Skeletal muscle cell (primary cell): Measurements from ENCODE around the gene NETO2.
"Not testable (repeated sequence)": the region's sequence is repeated elsewhere in the genome, so short reads cannot be mapped to it uniquely, and the experiment has no call there.

Experiments used
- DNase-seq: peaks from one replicate; pipeline ENCODE4 v3.0.0-alpha.2; 2010; ENCODE audit warnings: low read depth
- H3K4me3 ChIP-seq: 2 replicates; pipeline ENCODE4 v1.5.1; 2011; ENCODE audit warnings: low read depth, mild to moderate bottlenecking, control low read depth, low read length, moderate library complexity

The NETO2 gene

GRCh38 chr16:47143677-47144558 lies at the start of gene NETO2:
NETO2 (minus strand) TSS chr16:47143945; CDS start chr16:47143612, 333 bp downstream.
- peak within 1 kb of the TSS; percentile 88 for H3K4me3 ChIP-seq
- DNase-seq = no peak

GRCh38 chr16:47182318-47182717 lies 38.6 kb upstream of the NETO2 start:
- H3K4me3 ChIP-seq = no peak overlapping the region
- no peak for DNase-seq

GRCh38 chr16:47181066-47181465 lies 37.3 kb upstream of the NETO2 start:
- not testable (repeated sequence) for H3K4me3 ChIP-seq, DNase-seq

GRCh38 chr16:47180073-47180472 lies 36.3 kb upstream of the NETO2 start:
- no peak overlapping the region for H3K4me3 ChIP-seq
- DNase-seq = no peak

- H3K4me3 ChIP-seq = no peak overlapping the region
- no peak for DNase-seq
Measured at GRCh38 chr16:47175152-47175551, 31.4 kb upstream of the NETO2 start.

- no peak for DNase-seq
- H3K4me3 ChIP-seq = no peak overlapping the region
Measured at GRCh38 chr16:47162670-47163420, 19.1 kb upstream of the NETO2 start.

GRCh38 chr16:47161464-47161863 lies 17.7 kb upstream of the NETO2 start:
- no peak for DNase-seq
- H3K4me3 ChIP-seq = no peak overlapping the region

- no peak for DNase-seq
- no peak overlapping the region for H3K4me3 ChIP-seq
Measured at GRCh38 chr16:47160422-47160821, 16.7 kb upstream of the NETO2 start.

GRCh38 chr16:47158992-47159391 lies 15.2 kb upstream of the NETO2 start:
- no peak overlapping the region for H3K4me3 ChIP-seq
- DNase-seq = no peak

- H3K4me3 ChIP-seq = no peak overlapping the region
- DNase-seq = no peak
Measured at GRCh38 chr16:47156680-47157215, 13.0 kb upstream of the NETO2 start.

- not testable (repeated sequence) for DNase-seq, H3K4me3 ChIP-seq
Measured at GRCh38 chr16:47152501-47152900, 8.8 kb upstream of the NETO2 start.

GRCh38 chr16:47150067-47150466 lies 6.3 kb upstream of the NETO2 start:
- no peak overlapping the region for H3K4me3 ChIP-seq
- DNase-seq = no peak

GRCh38 chr16:47144559-47144877 lies 773 bp upstream of the NETO2 start:
- DNase-seq = no peak
- H3K4me3 ChIP-seq = peak overlapping the region; percentile 88

GRCh38 chr16:47142821-47143676 lies 696 bp downstream of the NETO2 start:
- H3K4me3 ChIP-seq = peak overlapping the region; percentile 88
- DNase-seq = no peak

- no peak for DNase-seq
- H3K4me3 ChIP-seq = peak overlapping the region; percentile 88
Measured at GRCh38 chr16:47142486-47142820, 1.3 kb downstream of the NETO2 start.

- DNase-seq = peak; percentile 40
- peak overlapping the region; percentile 88 for H3K4me3 ChIP-seq
Measured at GRCh38 chr16:47141773-47142485, 1.8 kb downstream of the NETO2 start.

GRCh38 chr16:47140686-47141085 lies 3.1 kb downstream of the NETO2 start:
- H3K4me3 ChIP-seq = peak overlapping the region; percentile 88
- DNase-seq = no peak

- DNase-seq = no peak
- H3K4me3 ChIP-seq = no peak overlapping the region
Measured at GRCh38 chr16:47139561-47140185, 4.1 kb downstream of the NETO2 start.

GRCh38 chr16:47137925-47138324 lies 5.8 kb downstream of the NETO2 start:
- not testable (repeated sequence) for DNase-seq, H3K4me3 ChIP-seq
